Stimulated activated CD8-positive, alpha-beta memory T cell treated with anti-CD3 and anti-CD28 coated beads, Interleukin-4, amount 100 ng/mL, for 4 hours (primary cell): ENCODE data around the gene MYCL.

ENCODE experiments used
- DNase-seq, 2 donors: peaks; one replicate each; pipeline ENCODE4 v3.0.0-alpha.2; 2020; ENCODE audit warnings: low read depth in 2 of 2, low spot score in 1 of 2

Gene MYCL

DNA sequence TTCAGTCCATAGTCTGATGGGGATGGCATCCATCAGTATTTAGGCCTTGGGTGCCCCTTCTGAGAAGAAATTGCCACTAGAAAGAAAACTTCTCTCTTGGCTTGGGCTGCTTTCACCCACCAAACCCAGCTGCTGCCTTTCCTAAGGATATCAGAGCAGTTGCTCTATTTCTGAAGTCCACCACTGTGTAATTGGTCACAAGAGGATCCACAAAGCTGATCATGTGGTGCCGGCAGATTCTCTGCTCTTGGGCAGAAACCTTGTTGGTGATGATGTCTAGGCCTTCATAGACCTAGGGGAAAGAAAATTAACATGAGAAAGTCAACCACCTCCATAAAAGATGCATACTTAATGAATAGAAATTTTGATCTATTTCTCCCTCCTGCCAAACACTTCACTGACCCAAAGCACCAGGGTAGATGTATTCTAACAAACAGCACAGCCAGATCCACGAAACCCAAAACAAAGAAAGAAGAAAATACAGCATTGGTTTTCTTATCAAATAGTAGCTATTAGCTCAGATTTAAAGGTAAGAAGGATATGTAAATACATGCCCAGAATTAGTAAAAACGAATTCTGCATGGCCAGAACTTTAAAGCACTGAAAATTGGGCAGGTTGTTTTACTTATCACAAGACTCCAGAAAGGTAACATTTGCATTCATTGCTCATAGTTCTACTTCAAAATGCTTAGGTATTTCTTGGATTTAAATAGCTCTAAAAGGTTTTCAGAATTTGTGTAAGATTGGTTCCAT lies 44.4 kb downstream of the MYCL start:
- no peak for DNase-seq

DNA sequence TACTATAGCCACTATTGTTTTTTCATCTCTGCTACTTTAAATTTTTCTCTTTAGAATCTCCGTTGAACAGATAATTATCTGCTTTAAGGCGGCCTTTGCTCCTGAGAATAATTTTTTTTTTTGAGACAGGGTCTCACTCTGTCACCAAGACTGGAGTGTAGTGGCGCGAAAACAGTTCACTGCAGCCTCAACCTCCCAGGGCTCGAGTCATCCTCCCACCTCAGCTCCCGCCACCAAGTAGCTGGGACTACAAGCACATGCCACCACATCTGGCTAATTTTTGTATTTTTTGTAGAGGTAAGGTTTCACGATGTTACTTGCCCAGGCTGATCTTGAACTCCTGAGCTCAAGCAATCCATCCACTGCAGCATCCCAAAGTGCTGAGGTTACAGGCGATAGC lies 47.0 kb downstream of the MYCL start:
- DNase-seq, result no peak

DNA sequence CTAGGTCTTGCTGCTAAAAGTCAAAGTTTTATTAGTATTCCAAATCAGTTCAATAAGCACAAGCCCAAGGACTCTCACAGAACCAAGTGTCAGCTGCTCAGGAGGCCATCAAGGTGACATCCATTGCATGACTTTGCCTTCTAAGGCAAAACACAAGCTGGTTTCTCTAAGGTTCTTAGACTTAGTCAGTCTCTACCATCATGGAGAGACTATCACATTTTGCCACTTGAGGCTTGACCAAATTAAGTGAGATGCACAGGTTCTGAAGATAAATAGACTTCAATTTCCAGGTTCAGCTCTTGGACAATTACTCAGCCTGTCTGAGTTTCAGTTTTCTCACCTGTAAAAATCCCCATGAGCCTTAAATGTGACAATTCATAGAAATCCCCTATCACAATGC lies 47.4 kb downstream of the MYCL start:
- DNase-seq, result no peak

DNA sequence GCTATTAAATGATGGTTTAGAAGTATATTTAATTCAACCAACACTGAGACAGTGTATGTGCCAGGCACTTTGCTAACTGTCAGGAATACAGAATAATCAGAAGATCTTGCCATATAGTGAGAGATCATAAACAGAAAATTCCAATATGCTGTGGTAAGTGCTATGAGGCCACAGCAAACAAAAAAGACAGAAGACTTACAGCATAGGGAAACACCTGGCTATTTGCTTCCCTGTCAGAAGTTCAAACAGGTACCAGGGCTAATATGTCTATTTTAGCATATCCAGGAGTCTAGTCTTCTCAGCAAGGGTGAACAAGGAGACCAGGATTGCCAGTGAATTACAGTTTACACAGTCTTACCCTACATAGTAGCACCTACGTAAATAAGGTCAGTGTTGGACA lies 48.8 kb downstream of the MYCL start:
- no peak for DNase-seq

DNA sequence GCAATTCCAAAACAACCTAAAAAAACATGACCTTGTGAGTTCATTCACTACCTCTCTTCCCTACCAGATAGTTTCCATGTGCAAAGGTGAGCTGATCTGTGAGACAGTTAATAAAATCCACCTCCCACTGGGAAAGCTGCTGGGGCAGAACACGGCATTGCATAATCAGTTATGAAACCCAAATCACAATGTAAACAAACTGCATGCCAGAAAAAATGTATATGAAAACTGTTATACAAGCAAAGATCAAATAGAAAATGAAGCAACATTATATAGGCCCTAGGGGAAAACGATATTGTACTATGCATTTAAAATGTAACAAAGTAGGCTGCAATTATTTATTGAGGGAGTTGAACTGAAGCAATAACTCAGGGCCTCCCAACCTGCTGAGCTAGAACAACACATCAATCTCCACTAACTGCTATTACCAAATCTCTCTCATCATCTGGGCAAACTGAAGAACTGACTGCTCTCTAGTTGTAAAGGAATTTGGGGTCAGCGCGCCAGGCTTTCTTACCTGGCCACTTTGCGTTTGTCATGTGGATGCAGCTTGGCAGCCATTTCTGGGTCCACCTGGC lies 49.4 kb downstream of the MYCL start:
- no peak for DNase-seq

DNA sequence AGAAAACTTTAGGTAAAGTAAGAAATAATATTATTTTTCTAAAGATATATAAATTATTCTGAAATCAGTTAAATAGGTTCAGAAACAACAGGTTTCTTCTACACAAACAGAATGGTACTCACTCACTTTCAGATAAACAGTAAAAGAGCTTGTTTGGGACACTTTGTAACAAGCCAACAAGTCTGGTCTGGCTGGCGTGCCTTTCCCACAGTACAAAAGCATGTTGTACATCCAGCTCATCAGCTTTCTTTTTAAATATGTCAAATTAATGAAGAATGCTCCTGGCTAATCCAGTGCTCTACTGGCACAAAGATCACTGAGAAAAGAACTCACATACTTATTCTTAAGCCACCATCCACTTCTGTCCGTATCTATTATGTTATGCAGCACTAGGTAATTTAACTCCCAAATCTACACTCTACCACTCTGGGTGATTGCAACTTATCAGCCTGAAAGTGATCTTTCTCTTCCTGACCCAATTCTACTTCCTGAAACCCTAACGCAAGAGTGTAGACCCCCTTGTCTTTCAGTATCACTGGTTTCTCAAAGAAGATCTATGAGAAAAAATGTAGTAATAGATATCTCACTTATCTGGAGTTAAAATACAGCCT lies 51.0 kb downstream of the MYCL start:
- no peak for DNase-seq

DNA sequence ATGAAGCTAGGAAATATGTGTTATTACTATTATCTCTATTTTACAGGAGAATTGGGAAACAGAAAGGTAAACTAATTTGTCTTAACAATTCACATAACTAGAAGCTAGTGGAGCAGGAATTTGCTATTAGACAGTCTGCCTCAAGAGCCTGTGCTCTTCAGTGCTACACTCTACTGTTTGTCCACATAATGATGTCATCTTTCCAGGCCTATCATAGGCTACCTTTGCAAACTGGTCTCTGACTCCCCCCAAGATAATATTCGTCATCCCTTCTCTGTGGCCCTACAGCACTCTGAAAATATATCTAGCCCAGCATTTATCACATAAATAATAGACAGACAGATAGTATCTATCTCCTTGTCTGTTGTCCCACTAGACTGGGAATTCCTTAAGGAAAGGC lies 52.5 kb downstream of the MYCL start:
- no peak for DNase-seq

DNA sequence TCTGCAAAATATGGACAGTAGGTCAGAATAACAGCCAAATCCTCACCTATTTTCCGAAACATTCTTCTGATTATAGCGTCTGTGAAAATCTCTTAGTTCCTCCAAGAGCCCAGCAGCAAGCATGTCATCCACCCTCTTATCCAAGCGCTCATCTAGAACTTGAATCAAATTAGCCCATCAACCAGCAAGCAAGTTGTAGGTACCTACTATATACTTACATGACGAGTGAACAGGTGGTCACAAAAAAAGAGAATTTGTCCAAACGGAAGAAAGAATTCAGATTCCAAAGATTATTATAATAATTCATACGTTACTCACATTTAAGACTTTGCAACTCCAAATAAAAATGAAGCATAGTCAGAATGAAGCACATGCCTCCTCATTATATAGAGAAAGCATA lies 53.8 kb downstream of the MYCL start:
- DNase-seq, result no peak

DNA sequence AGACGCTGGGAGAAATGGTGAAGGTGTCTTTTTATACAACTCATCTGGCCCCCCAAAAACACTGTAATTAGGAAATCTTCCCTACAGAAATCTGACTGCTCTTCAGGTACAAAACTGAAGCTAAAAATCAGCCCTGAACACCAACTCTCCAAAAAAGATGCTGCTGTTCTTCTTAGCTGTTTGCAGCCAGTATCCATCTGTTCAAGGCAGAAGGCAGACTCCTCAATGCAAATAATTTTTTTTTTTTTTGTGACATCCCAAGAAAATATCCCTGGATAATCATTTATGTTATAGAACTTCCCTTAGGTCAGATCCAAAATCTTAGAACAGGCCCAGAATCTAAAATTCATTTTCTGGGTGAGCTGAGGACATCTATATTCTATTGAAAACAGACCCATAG lies 54.9 kb downstream of the MYCL start:
- no peak for DNase-seq

DNA sequence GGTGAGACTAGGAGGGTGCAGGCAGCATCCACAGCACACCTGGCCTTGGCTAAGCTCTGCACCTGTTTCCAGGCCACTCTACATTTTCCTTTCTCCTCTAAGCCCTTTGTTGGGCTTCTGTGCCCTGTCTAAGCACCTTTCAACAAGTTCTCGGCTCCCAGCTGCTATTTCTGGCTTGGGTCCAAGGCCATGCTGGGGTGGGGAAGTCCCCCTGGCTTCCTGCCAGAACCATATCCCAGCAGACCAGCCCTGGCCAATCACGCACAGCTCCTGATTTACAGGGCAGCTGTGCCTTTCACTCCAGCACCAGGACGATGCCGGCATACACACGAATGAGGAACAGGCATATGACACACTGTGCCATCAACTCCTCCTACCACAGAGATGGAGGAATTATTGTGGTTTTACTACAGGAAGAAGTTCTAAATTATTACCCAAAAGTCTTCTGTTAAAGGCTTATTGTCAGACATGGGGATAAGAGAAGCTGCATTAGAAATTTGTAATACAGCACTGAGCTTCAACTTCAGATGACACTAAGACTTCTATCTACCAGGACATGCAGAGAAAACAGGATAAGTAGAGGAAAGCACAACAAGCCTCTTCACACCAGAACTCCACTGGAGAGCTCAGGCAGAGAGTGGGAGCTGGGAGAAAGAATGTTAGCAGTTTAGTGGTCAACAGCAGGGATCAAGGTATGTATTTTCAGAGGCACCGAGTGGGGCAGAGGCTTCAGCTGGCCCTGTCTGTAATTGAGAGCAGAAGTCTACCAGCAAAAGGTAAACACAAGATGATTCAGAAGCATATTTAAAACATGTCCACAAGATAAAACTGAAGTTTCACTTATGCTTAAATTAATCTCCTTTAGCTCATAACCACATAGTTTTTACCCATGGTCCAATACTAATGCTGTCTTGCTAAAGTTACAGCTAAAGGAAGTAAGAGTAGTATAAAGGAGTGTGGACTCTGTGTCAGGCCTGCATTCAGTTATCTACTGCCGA lies 55.8 kb downstream of the MYCL start:
- DNase-seq, result peak; percentile 51 to 54
